HepG2 (cell line): ENCODE measurements around the gene VPREB3. TPM values are rescaled to one million over a fixed set of nuclear protein-coding genes. Genes with fewer than 3 reads are reported as not detected.

Source experiments
- ARID2 ChIP-seq: sonication (generic); formaldehyde crosslinking; IDR thresholded peaks from 2 replicates; pipeline ENCODE4 v1.8.1; 2022; ENCODE audit warnings: mild to moderate bottlenecking, missing genetic modification reagents, borderline replicate concordance
- GATAD1 ChIP-seq: IDR thresholded peaks from 2 replicates; pipeline ENCODE4 v1.6.1; 2016; ENCODE audit warnings: missing genetic modification reagents, missing compliant biosample characterization
- HMG20A ChIP-seq: IDR thresholded peaks from 2 replicates; pipeline ENCODE4 v1.6.1; 2016; ENCODE audit warnings: borderline replicate concordance
- IRF2 ChIP-seq: IDR thresholded peaks from 2 replicates; pipeline ENCODE4 v1.6.1; 2018; ENCODE audit warnings: missing genetic modification reagents, missing compliant biosample characterization
- IRX3 ChIP-seq: sonication (generic); formaldehyde crosslinking; IDR thresholded peaks from 2 replicates; pipeline ENCODE4 v1.8.1; 2023; ENCODE audit warnings: mild to moderate bottlenecking, low read depth, missing genetic modification reagents, borderline replicate concordance
- MAFG ChIP-seq: sonication (generic); formaldehyde crosslinking; IDR thresholded peaks from 2 replicates; pipeline ENCODE4 v1.5.1; 2020; ENCODE audit warnings: mild to moderate bottlenecking, missing genetic modification reagents
- PAWR ChIP-seq: sonication (generic); formaldehyde crosslinking; IDR thresholded peaks from 2 replicates; pipeline ENCODE4 v1.4.0; 2020; ENCODE audit warnings: missing genetic modification reagents, mild to moderate bottlenecking, borderline replicate concordance
- SMC3 ChIP-seq: IDR thresholded peaks from 2 replicates; pipeline ENCODE4 v1.6.1; 2011; ENCODE audit warnings: low read length, improper control_type of control experiment
- XRCC5 ChIP-seq: fragments of 200-400 bp; formaldehyde crosslinking; optimal IDR thresholded peaks from 2 replicates; pipeline ENCODE3; 2017; ENCODE audit warnings: mild to moderate bottlenecking, low read length
- ZNF17 ChIP-seq: sonication (generic); formaldehyde crosslinking; IDR thresholded peaks from 2 replicates; pipeline ENCODE4 v1.5.0; 2020; ENCODE audit warnings: mild to moderate bottlenecking, missing genetic modification reagents
- ZNF367 ChIP-seq: sonication (generic); formaldehyde crosslinking; IDR thresholded peaks from 2 replicates; pipeline ENCODE4 v1.4.0; 2020; ENCODE audit warnings: missing genetic modification reagents, borderline replicate concordance
- ZNF382 ChIP-seq: sonication (generic); formaldehyde crosslinking; IDR thresholded peaks from 2 replicates; pipeline ENCODE4 v1.5.0; 2020; ENCODE audit warnings: missing genetic modification reagents, mild to moderate bottlenecking, borderline replicate concordance
- ZNF431 ChIP-seq: sonication (generic); formaldehyde crosslinking; IDR thresholded peaks from 2 replicates; pipeline ENCODE4 v1.9.0; 2022; ENCODE audit warnings: missing genetic modification reagents, low read depth, mild to moderate bottlenecking, borderline replicate concordance
- ZNF761 ChIP-seq: sonication (generic); formaldehyde crosslinking; conservative IDR thresholded peaks from 2 replicates; pipeline ENCODE4 v1.4.0; 2020; ENCODE audit warnings: mild to moderate bottlenecking, missing genetic modification reagents
- ZNF816 ChIP-seq: sonication (generic); formaldehyde crosslinking; IDR thresholded peaks from 2 replicates; pipeline ENCODE4 v1.8.0; 2022; ENCODE audit warnings: missing genetic modification reagents, mild to moderate bottlenecking, borderline replicate concordance
- polyA plus RNA-seq, 8 experiments: library from polyadenylated mRNA; depleted of rRNA in 3 of 8; stranded (reverse) in 7 of 8; unstranded in 1 of 8; fragments of >200 nt; fragmentation: Illumina TruSeq in 4 of 8; extraction: Trizol in 4 of 8; gene quantifications; 2 replicates each; pipeline versions ENCODE4 v1.2.1 to v1.2.3, GENCODE V29; 2011 to 2016; ENCODE audit warnings: low read depth in 4 of 8, missing spikeins in 1 of 8, mixed read lengths in 1 of 8; ENCODE audit not compliant: insufficient read depth in 1 of 8
- total RNA-seq, 5 experiments: library from RNA; depleted of rRNA; stranded (reverse); fragments of >200 nt; fragmentation: Illumina TruSeq; extraction: Trizol; gene quantifications; 2 replicates each; pipeline ENCODE4 v1.2.3, GENCODE V29; 2016; ENCODE audit warnings: low read depth in 1 of 5
- TF ChIP-seq, protein P1 (sequence below): sonication (generic); formaldehyde crosslinking; IDR thresholded peaks from 2 replicates; pipeline ENCODE4 v1.5.1; 2020; ENCODE audit warnings: mild to moderate bottlenecking, missing genetic modification reagents, borderline replicate concordance
- TF ChIP-seq, protein P2 (sequence below): sonication (generic); formaldehyde crosslinking; IDR thresholded peaks from 2 replicates; pipeline ENCODE4 v1.8.0; 2022; ENCODE audit warnings: mild to moderate bottlenecking, missing genetic modification reagents, moderate library complexity
- TF ChIP-seq, protein P3 (sequence below): sonication (generic); formaldehyde crosslinking; IDR thresholded peaks from 2 replicates; pipeline ENCODE4 v1.5.1; 2020; ENCODE audit warnings: missing genetic modification reagents, mild to moderate bottlenecking, borderline replicate concordance
- TF ChIP-seq, protein P4 (sequence below): sonication (generic); formaldehyde crosslinking; IDR thresholded peaks from 2 replicates; pipeline ENCODE4 v1.4.0; 2020; ENCODE audit warnings: mild to moderate bottlenecking, low read depth, missing genetic modification reagents

Gene VPREB3
- total and polyA plus RNA-seq, 2 of the 13 experiments (the other 11 are each of a cell fraction or from before 2014, with no cell fraction given): 0.22 TPM; not detected in 1

DNA sequence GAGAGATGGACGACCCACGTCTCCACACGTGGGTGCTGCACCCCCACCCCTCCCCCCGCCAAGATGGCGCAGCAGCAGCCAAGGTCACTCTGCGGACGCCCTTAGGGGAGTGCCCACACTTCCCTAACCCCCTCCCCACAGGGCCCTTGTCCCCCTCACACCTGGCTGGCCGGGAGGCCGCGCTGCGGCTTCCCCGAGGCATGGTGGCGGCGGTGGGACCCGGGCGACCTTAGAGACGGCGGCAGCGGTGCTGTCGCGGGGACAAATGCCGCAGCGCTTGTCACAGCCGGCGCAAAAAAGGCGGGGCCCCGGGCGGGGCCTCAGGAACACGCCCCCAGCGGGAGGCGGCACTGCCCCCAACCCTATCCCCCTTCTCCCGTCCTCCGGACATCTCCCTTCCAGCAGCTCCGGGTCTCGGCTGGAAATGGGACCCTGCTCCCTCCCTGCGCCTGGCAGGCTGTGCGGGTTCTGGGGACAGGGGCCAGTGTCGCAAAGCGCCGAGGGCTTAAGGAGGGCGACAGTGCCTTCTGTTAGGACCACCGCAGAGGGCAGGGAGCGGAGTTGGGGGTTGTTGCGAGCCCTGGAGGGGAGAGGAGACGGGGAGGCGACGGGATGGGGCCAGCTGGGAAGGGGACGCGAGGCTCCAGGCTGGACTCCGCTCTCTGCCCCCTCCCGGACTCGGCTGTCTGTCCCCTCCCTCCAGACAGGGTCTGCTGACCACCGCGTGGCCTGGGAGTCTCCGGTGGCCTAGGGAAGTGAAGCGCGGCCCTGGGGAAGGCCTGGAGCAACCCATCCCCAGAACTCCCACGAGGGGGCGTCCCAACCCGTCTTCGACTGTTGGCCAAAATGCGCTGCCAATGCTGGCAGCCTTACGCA, 13.7 kb upstream of the VPREB3 start, which contains the start of gene CHCHD10 (continued):
- TF ChIP-seq, protein P1, sequence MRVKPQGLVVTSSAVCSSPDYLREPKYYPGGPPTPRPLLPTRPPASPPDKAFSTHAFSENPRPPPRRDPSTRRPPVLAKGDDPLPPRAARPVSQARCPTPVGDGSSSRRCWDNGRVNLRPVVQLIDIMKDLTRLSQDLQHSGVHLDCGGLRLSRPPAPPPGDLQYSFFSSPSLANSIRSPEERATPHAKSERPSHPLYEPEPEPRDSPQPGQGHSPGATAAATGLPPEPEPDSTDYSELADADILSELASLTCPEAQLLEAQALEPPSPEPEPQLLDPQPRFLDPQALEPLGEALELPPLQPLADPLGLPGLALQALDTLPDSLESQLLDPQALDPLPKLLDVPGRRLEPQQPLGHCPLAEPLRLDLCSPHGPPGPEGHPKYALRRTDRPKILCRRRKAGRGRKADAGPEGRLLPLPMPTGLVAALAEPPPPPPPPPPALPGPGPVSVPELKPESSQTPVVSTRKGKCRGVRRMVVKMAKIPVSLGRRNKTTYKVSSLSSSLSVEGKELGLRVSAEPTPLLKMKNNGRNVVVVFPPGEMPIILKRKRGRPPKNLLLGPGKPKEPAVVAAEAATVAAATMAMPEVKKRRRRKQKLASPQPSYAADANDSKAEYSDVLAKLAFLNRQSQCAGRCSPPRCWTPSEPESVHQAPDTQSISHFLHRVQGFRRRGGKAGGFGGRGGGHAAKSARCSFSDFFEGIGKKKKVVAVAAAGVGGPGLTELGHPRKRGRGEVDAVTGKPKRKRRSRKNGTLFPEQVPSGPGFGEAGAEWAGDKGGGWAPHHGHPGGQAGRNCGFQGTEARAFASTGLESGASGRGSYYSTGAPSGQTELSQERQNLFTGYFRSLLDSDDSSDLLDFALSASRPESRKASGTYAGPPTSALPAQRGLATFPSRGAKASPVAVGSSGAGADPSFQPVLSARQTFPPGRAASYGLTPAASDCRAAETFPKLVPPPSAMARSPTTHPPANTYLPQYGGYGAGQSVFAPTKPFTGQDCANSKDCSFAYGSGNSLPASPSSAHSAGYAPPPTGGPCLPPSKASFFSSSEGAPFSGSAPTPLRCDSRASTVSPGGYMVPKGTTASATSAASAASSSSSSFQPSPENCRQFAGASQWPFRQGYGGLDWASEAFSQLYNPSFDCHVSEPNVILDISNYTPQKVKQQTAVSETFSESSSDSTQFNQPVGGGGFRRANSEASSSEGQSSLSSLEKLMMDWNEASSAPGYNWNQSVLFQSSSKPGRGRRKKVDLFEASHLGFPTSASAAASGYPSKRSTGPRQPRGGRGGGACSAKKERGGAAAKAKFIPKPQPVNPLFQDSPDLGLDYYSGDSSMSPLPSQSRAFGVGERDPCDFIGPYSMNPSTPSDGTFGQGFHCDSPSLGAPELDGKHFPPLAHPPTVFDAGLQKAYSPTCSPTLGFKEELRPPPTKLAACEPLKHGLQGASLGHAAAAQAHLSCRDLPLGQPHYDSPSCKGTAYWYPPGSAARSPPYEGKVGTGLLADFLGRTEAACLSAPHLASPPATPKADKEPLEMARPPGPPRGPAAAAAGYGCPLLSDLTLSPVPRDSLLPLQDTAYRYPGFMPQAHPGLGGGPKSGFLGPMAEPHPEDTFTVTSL (CRISPR knock-in tag): peak; percentile 48; the same call in 1 of the 2 replicates
- TF ChIP-seq MAFG (no peak), XRCC5 (peak; percentile 83), IRX3 (CRISPR knock-in tag) (peak; percentile 26; the same call in 1 of the 2 replicates), ZNF17 (CRISPR knock-in tag) (no peak), GATAD1 (no peak), SMC3 (peak; percentile 54; the same call in 1 of the 2 replicates), PAWR (no peak), ARID2 (peak; percentile 57; the same call in 1 of the 2 replicates), ZNF382 (CRISPR knock-in tag) (no peak), ZNF816 (CRISPR knock-in tag) (peak; percentile 81; the same call in 1 of the 2 replicates), HMG20A (CRISPR knock-in tag) (no peak), IRF2 (peak; percentile 56; the same call in 1 of the 2 replicates), ZNF761 (CRISPR knock-in tag) (peak; percentile 90), ZNF367 (no peak; the same call in 1 of the 2 replicates), ZNF431 (CRISPR knock-in tag) (peak; percentile 91)
- TF ChIP-seq, protein P2, sequence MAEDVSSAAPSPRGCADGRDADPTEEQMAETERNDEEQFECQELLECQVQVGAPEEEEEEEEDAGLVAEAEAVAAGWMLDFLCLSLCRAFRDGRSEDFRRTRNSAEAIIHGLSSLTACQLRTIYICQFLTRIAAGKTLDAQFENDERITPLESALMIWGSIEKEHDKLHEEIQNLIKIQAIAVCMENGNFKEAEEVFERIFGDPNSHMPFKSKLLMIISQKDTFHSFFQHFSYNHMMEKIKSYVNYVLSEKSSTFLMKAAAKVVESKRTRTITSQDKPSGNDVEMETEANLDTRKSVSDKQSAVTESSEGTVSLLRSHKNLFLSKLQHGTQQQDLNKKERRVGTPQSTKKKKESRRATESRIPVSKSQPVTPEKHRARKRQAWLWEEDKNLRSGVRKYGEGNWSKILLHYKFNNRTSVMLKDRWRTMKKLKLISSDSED: no peak
- TF ChIP-seq, protein P3, sequence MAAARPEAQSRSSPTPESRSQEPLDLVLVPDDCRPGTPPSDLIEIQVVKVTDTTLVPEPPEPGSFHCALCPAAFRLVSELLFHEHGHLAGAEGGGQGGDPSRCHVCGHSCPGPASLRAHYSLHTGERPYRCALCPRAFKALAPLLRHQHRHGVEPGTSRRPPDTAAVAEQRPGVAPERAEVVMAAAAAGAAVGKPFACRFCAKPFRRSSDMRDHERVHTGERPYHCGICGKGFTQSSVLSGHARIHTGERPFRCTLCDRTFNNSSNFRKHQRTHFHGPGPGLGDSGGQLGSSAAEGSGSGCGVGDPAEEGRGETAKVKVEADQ (CRISPR knock-in tag): 0 out of 2 replicates have a peak, but pooled peaks have one; percentile 7
- TF ChIP-seq, protein P4, sequence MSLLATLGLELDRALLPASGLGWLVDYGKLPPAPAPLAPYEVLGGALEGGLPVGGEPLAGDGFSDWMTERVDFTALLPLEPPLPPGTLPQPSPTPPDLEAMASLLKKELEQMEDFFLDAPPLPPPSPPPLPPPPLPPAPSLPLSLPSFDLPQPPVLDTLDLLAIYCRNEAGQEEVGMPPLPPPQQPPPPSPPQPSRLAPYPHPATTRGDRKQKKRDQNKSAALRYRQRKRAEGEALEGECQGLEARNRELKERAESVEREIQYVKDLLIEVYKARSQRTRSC (CRISPR knock-in tag): 0 out of 2 replicates have a peak, but pooled peaks have one; percentile 32
